Tibial nerve (tissue), 4 donors: ENCODE measurements around the gene PNPLA7.

Source experiments
- EP300 ChIP-seq, 2 donors: sonication (generic); formaldehyde crosslinking; IDR thresholded peaks; one replicate each; pipeline ENCODE4 v1.6.1; 2017; ENCODE audit warnings: antibody characterized with exemption in 2 of 2, mild to moderate bottlenecking in 1 of 2
- TF ChIP-seq, protein P1 (sequence below), 5 experiments: fragments of 200-600 bp in 3 of 5; fragments of 450-650 bp in 2 of 5; sonication (generic) in 3 of 5; IDR thresholded peaks; one replicate each; pipeline ENCODE4 v1.5.1; 2016 to 2019; ENCODE audit warnings: antibody characterized with exemption in 5 of 5, mild to moderate bottlenecking in 3 of 5, moderate library complexity in 2 of 5

- TF ChIP-seq, protein P1, sequence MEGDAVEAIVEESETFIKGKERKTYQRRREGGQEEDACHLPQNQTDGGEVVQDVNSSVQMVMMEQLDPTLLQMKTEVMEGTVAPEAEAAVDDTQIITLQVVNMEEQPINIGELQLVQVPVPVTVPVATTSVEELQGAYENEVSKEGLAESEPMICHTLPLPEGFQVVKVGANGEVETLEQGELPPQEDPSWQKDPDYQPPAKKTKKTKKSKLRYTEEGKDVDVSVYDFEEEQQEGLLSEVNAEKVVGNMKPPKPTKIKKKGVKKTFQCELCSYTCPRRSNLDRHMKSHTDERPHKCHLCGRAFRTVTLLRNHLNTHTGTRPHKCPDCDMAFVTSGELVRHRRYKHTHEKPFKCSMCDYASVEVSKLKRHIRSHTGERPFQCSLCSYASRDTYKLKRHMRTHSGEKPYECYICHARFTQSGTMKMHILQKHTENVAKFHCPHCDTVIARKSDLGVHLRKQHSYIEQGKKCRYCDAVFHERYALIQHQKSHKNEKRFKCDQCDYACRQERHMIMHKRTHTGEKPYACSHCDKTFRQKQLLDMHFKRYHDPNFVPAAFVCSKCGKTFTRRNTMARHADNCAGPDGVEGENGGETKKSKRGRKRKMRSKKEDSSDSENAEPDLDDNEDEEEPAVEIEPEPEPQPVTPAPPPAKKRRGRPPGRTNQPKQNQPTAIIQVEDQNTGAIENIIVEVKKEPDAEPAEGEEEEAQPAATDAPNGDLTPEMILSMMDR (IDR thresholded peaks at IDR 0.05) = no peak
- TF ChIP-seq EP300 (IDR thresholded peaks at IDR 0.05) = no peak
Measured at GRCh38 chr9:137499858-137500661, 50.1 kb downstream of the PNPLA7 start.
